Nephron progenitor cell (in vitro differentiated cells): Measurements from ENCODE around the gene MORC2.
A peak's percentile ranks its signal among the peaks of the same experiment; 100 is the strongest.

Source experiments
- DNase-seq: peaks from one replicate; pipeline ENCODE4 v3.0.0; 2021
- H3K27ac Mint-ChIP-seq: 2 replicates; pipeline ENCODE4 v1.8.0; 2021; ENCODE audit warnings: mild to moderate bottlenecking, moderate library complexity, mixed read lengths
- H3K27me3 Mint-ChIP-seq: 2 replicates; pipeline ENCODE4 v1.8.0; 2021; ENCODE audit warnings: mild to moderate bottlenecking, low read depth, mixed read lengths; ENCODE audit not compliant: poor library complexity
- H3K36me3 Mint-ChIP-seq: 2 replicates; pipeline ENCODE4 v1.8.0; 2021; ENCODE audit warnings: low read depth, mixed read lengths
- H3K4me1 Mint-ChIP-seq: 2 replicates; pipeline ENCODE4 v1.8.0; 2021; ENCODE audit warnings: mixed read lengths
- H3K4me3 Mint-ChIP-seq: 2 replicates; pipeline ENCODE4 v1.8.0; 2021; ENCODE audit warnings: mild to moderate bottlenecking, moderate library complexity, mixed read lengths
- H3K9me3 Mint-ChIP-seq: 2 replicates; pipeline ENCODE4 v1.8.0; 2021; ENCODE audit warnings: mild to moderate bottlenecking, moderate library complexity, mixed read lengths
- CTCF ChIP-seq: fragments of 200-600 bp; sonication (generic); IDR thresholded peaks from 2 replicates; pipeline ENCODE4 v1.5.0; 2021; ENCODE audit warnings: antibody characterized with exemption

MORC2 gene

GRCh38 chr22:30903876-30904460 is 64.6 kb downstream of the MORC2 start:
- no peak overlapping the region for H3K4me3 Mint-ChIP-seq
- H3K27me3 Mint-ChIP-seq = no peaks in the 10 kb centered on the region
- no peak overlapping the region for H3K27ac Mint-ChIP-seq
- no peak for DNase-seq
- H3K4me1 Mint-ChIP-seq = no peaks in the 10 kb centered on the region
- peaks cover 19% of the 10 kb centered on the region for H3K9me3 Mint-ChIP-seq
- TF ChIP-seq CTCF = no peak
- H3K36me3 Mint-ChIP-seq = peaks cover 38% of the 10 kb centered on the region

GRCh38 chr22:30902496-30903357 is 65.8 kb downstream of the MORC2 start:
- no peak for DNase-seq
- Mint-ChIP-seq H3K27ac (no peak overlapping the region), H3K9me3 (peaks cover 25% of the 10 kb centered on the region)

GRCh38 chr22:30894371-30894740 is 74.2 kb downstream of the MORC2 start:
- Mint-ChIP-seq H3K4me3 (no peak overlapping the region), H3K4me1 (no peaks in the 10 kb centered on the region), H3K36me3 (peaks cover 21% of the 10 kb centered on the region), H3K27me3 (peaks cover 4% of the 10 kb centered on the region), H3K9me3 (peaks cover 9% of the 10 kb centered on the region), H3K27ac (no peak overlapping the region)
- DNase-seq = no peak
- TF ChIP-seq CTCF = no peak

More at GRCh38 chr22:30902496-30903357, 65.8 kb downstream of the MORC2 start:
- H3K36me3 Mint-ChIP-seq = peaks cover 45% of the 10 kb centered on the region
- no peaks in the 10 kb centered on the region for H3K4me1 Mint-ChIP-seq
- no peak for TF ChIP-seq CTCF
- H3K4me3 Mint-ChIP-seq = no peak overlapping the region
- H3K27me3 Mint-ChIP-seq = no peaks in the 10 kb centered on the region

DNA sequence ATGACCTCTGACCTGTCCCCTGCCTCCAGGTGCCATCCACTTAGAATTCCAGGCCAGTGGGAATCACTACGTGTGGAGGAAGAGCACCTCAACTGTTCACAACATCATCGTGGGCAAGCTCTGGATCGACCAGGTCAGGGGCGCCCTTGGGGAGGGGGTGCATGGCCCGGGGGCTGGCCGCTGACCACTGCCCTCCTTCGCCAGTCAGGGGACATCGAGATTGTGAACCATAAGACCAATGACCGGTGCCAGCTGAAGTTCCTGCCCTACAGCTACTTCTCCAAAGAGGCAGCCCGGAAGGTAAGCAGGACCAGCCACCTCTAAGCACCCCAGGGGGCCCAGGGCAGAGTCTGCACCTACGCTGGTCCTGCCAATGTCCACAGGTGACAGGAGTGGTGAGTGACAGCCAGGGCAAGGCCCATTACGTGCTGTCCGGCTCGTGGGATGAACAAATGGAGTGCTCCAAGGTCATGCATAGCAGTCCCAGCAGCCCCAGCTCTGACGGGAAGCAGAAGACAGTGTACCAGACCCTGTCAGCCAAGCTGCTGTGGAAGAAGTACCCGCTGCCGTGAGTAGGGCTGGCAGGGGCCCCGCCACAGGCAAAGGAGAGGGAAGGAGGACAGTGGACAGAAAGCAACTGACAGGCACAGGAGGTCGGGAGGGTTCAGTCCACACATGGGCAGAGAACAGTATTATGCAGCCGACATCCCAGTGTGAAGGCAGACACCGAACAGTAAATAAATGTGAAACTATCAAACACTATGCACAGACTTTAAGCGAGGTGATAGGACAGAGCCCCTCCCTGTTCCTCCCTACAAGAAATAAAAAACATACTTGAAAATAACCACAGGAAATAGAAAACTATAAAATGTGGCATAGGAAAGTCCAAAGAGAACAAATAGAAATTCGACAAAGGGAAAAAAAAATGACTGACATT is 74.9 kb downstream of the MORC2 start:
- no peak overlapping the region for H3K4me3 Mint-ChIP-seq
- H3K4me1 Mint-ChIP-seq = no peaks in the 10 kb centered on the region
- peaks cover 17% of the 10 kb centered on the region for H3K36me3 Mint-ChIP-seq
- peak overlapping the region; percentile 77 for H3K27ac Mint-ChIP-seq
- H3K27me3 Mint-ChIP-seq = peaks cover 4% of the 10 kb centered on the region
- peaks cover 6% of the 10 kb centered on the region for H3K9me3 Mint-ChIP-seq
- TF ChIP-seq CTCF = no peak
- no peak for DNase-seq

GRCh38 chr22:30892731-30893221 is 75.8 kb downstream of the MORC2 start:
- Mint-ChIP-seq H3K4me3 (no peak overlapping the region), H3K9me3 (no peaks in the 10 kb centered on the region), H3K27me3 (peaks cover 5% of the 10 kb centered on the region), H3K4me1 (no peaks in the 10 kb centered on the region), H3K27ac (no peak overlapping the region), H3K36me3 (peaks cover 11% of the 10 kb centered on the region)
- TF ChIP-seq CTCF = no peak
- DNase-seq = no peak
